LNCAP (cell line): ENCODE data around the gene CHRNB1.

Experiments
- CTCF ChIP-seq: fragments of 450-650 bp; IDR thresholded peaks from 2 replicates; pipeline ENCODE4 v1.5.1; 2017; ENCODE audit warnings: mild to moderate bottlenecking

Gene CHRNB1

GRCh38 chr17:7426896-7427489 lies 17.9 kb upstream of the CHRNB1 start:
- no peak for TF ChIP-seq CTCF

- TF ChIP-seq CTCF = no peak
Measured at GRCh38 chr17:7427549-7427948, 17.3 kb upstream of the CHRNB1 start.

GRCh38 chr17:7428557-7428956 lies 16.3 kb upstream of the CHRNB1 start, which contains the start of gene SPEM3:
Gene SPEM3 (plus strand): TSS chr17:7428857. CDS start chr17:7428903, 46 bp downstream.
- TF ChIP-seq CTCF = no peak

- TF ChIP-seq CTCF = no peak
Measured at GRCh38 chr17:7429722-7430121, 15.1 kb upstream of the CHRNB1 start.

- TF ChIP-seq CTCF = no peak
Measured at GRCh38 chr17:7431231-7431630, 13.6 kb upstream of the CHRNB1 start.

GRCh38 chr17:7432296-7432695 lies 12.6 kb upstream of the CHRNB1 start:
- no peak for TF ChIP-seq CTCF

- no peak for TF ChIP-seq CTCF
Measured at GRCh38 chr17:7435676-7436555, 8.9 kb upstream of the CHRNB1 start.
